Vagina (tissue), 2 donors: ENCODE measurements around the gene STIMATE. TPM values are rescaled to one million over a fixed set of nuclear protein-coding genes. Genes with fewer than 3 reads are reported as not detected.

Experiments
- DNase-seq, 2 donors: peaks; one replicate each; pipeline ENCODE4 v3.0.0-alpha.2; 2017; ENCODE audit errors: extremely low spot score in 2 of 2
- H3K27ac ChIP-seq: fragments of 200-600 bp; sonication (generic); one replicate; pipeline ENCODE4 v1.5.1; 2019
- H3K27me3 ChIP-seq: fragments of 200-600 bp; sonication (generic); one replicate; pipeline ENCODE4 v1.5.1; 2019
- H3K36me3 ChIP-seq, 2 donors: fragments of 200-600 bp; sonication (generic); one replicate each; pipeline ENCODE4 v1.5.1; 2017 to 2019
- H3K4me1 ChIP-seq: fragments of 200-600 bp; sonication (generic); one replicate; pipeline ENCODE4 v1.5.1; 2019
- H3K4me3 ChIP-seq, 2 donors: fragments of 200-600 bp; sonication (generic); 1 replicate in 1 of 2; 2 replicates in 1 of 2; pipeline ENCODE4 v1.5.1; 2016 to 2019
- H3K9me3 ChIP-seq: fragments of 200-600 bp; sonication (generic); one replicate; pipeline ENCODE4 v1.5.1; 2019
- POLR2A ChIP-seq, 2 donors: fragments of 450-650 bp; IDR thresholded peaks; one replicate each; pipeline ENCODE4 v1.6.1; 2017; ENCODE audit warnings: antibody characterized with exemption in 2 of 2, mild to moderate bottlenecking in 2 of 2, moderate library complexity in 2 of 2
- POLR2AphosphoS5 ChIP-seq, 2 donors: sonication (generic); formaldehyde crosslinking; IDR thresholded peaks; one replicate each; pipeline ENCODE4 v1.9.0; 2017; ENCODE audit warnings: antibody characterized with exemption in 2 of 2, mild to moderate bottlenecking in 2 of 2, low read depth in 1 of 2; ENCODE audit not compliant: insufficient read depth in 1 of 2
- intact Hi-C: fragments of 100-400 bp; cut with DNase I; formaldehyde crosslinking; loops from one replicate; pipeline ENCODE4 v1.15.1; 2023
- total RNA-seq: library from RNA; depleted of rRNA; stranded (reverse); fragments of >200 nt; gene quantifications from one replicate; pipeline ENCODE4 v1.2.3, GENCODE V29; 2016
- TF ChIP-seq, protein P1 (sequence below), 3 experiments: fragments of 450-650 bp in 2 of 3; fragments of 200-600 bp in 1 of 3; sonication (generic) in 1 of 3; IDR thresholded peaks; one replicate each; pipeline ENCODE4 v1.5.1; 2017 to 2019; ENCODE audit warnings: antibody characterized with exemption in 3 of 3, mild to moderate bottlenecking in 2 of 3, moderate library complexity in 2 of 3

STIMATE gene
- total RNA-seq, 1 donor from 2014 or later: 12.5 TPM

DNA sequence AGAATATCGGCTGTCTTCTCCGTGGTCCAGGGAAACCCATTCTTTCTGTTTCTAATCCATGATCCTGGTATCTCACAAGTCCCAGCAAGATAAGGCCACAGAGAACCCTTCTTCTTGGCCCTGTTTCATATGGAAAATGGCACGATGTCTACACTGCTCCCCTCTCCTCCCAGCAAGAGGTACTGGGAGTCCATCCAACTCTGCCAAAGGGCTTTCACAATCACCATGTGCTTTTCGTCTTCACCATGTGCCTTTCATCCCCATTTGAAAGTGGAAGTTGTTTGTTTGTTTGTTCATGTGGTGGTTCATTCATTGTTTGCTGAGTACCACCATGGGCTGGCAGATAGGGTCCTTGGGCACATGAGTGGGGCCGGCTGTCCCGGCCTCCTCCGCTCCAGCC lies 97.3 kb downstream of the STIMATE start:
- no peaks in the 10 kb centered on the region for H3K27me3 ChIP-seq
- H3K9me3 ChIP-seq: no peaks in the 10 kb centered on the region
- no peak overlapping the region for H3K4me3 ChIP-seq
- TF ChIP-seq, protein P1, sequence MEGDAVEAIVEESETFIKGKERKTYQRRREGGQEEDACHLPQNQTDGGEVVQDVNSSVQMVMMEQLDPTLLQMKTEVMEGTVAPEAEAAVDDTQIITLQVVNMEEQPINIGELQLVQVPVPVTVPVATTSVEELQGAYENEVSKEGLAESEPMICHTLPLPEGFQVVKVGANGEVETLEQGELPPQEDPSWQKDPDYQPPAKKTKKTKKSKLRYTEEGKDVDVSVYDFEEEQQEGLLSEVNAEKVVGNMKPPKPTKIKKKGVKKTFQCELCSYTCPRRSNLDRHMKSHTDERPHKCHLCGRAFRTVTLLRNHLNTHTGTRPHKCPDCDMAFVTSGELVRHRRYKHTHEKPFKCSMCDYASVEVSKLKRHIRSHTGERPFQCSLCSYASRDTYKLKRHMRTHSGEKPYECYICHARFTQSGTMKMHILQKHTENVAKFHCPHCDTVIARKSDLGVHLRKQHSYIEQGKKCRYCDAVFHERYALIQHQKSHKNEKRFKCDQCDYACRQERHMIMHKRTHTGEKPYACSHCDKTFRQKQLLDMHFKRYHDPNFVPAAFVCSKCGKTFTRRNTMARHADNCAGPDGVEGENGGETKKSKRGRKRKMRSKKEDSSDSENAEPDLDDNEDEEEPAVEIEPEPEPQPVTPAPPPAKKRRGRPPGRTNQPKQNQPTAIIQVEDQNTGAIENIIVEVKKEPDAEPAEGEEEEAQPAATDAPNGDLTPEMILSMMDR (IDR thresholded peaks at IDR 0.05): no peak
- TF ChIP-seq POLR2AphosphoS5 (IDR thresholded peaks at IDR 0.05; ENCODE audit: insufficient read depth in 1 of 2, low read depth in 1 of 2) (no peak), POLR2A (IDR thresholded peaks at IDR 0.05) (no peak)
- DNase-seq: no peak
- intact Hi-C loops: no loop called here
- H3K27ac ChIP-seq: no peak overlapping the region
- H3K4me1 ChIP-seq: no peaks in the 10 kb centered on the region
- H3K36me3 ChIP-seq: no peaks in the 10 kb centered on the region

DNA sequence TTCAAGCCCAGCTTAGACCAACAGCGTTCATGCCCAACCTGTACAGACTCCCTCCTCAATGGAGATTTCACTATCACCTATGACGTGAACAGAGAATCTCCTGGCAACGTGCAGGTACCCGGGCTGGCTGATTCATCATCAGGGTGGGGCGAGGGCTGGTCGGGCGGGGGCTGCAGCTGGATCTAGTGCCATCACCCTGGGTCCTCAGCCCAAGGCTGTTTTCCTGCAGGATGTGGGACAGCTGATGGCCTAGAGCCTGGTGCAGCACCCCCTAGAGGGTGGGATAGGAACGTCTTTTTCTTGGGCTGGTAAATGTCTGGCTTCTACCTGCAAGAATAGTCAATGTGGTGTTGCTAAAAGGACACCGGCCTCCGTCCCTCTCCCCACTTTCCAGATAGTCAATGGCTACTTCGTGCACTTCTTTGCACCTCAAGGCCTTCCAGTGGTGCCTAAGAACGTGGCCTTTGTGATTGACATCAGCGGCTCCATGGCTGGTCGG lies 98.3 kb downstream of the STIMATE start:
- DNase-seq: no peak
- intact Hi-C loops: no loop called here
- Histone ChIP-seq H3K4me1 (no peaks in the 10 kb centered on the region), H3K27ac (no peak overlapping the region), H3K27me3 (no peaks in the 10 kb centered on the region), H3K36me3 (no peaks in the 10 kb centered on the region), H3K9me3 (no peaks in the 10 kb centered on the region), H3K4me3 (no peak overlapping the region)
- TF ChIP-seq, protein P1 (IDR thresholded peaks at IDR 0.05): no peak
- no peak for TF ChIP-seq POLR2AphosphoS5 (IDR thresholded peaks at IDR 0.05; ENCODE audit: insufficient read depth in 1 of 2, low read depth in 1 of 2)
- TF ChIP-seq POLR2A (IDR thresholded peaks at IDR 0.05): no peak

DNA sequence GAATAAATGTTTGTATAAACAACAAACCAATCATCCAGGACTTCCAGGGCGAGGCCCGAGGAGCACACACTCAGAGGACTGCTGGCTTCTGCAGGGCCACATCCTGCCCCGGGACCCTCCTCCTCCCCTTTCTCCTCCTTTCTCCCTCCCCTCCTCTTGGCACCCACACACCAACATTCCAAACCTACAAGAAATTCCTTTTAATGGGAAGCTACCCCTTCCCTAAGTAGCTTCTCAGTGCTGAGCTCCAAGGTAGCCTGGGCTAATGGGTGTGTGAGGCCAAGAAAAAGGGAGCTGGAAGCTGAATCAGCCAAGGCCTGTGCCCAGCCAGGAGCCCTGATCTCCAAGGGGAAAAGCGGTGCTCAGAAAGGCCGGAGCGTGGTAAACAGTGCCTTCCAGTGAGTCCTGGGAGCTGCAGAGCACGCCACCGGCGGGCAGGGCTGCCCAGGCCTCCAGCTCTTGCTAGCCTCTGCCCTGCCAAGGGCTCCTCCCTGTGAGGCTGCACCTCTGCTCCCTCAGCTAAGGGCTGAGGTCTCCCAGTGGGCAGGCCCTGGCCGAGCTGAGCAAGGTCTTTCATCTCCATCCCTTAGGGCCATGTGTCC lies 98.9 kb downstream of the STIMATE start:
- no peaks in the 10 kb centered on the region for H3K27me3 ChIP-seq
- TF ChIP-seq POLR2A (IDR thresholded peaks at IDR 0.05): no peak
- TF ChIP-seq, protein P1 (IDR thresholded peaks at IDR 0.05): no peak
- TF ChIP-seq POLR2AphosphoS5 (IDR thresholded peaks at IDR 0.05; ENCODE audit: insufficient read depth in 1 of 2, low read depth in 1 of 2): no peak
- no peak overlapping the region for H3K4me3 ChIP-seq
- H3K4me1 ChIP-seq: no peaks in the 10 kb centered on the region
- intact Hi-C loops: no loop called here
- H3K36me3 ChIP-seq: no peaks in the 10 kb centered on the region
- H3K9me3 ChIP-seq: no peaks in the 10 kb centered on the region
- H3K27ac ChIP-seq: no peak overlapping the region
- no peak for DNase-seq

DNA sequence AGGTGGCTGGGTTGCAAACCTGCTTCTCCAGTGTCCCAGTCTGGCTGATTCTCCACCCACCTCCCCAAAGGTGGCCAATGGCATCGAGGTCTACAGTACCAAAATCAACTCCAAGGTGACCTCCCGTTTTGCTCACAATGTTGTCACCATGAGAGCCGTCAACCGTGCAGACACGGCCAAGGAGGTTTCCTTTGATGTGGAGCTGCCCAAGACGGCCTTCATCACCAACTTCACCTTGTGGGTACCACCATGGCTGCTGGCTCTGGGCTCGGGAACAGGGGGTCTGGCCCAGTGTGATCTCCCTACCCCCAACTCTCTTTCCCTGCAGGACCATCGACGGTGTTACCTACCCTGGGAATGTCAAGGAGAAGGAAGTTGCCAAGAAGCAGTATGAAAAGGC lies 100.9 kb downstream of the STIMATE start:
- intact Hi-C loops: no loop called here

More for the DNA sequence above, 100.9 kb downstream of the STIMATE start:
- no peaks in the 10 kb centered on the region for H3K4me1 ChIP-seq
- no peaks in the 10 kb centered on the region for H3K9me3 ChIP-seq
- TF ChIP-seq, protein P1 (IDR thresholded peaks at IDR 0.05): no peak
- TF ChIP-seq POLR2AphosphoS5 (IDR thresholded peaks at IDR 0.05; ENCODE audit: insufficient read depth in 1 of 2, low read depth in 1 of 2) (no peak), POLR2A (IDR thresholded peaks at IDR 0.05) (no peak)
- H3K4me3 ChIP-seq: no peak overlapping the region
- DNase-seq: no peak
- H3K27ac ChIP-seq: no peak overlapping the region
- H3K36me3 ChIP-seq: no peaks in the 10 kb centered on the region
- no peaks in the 10 kb centered on the region for H3K27me3 ChIP-seq
